ENCODE data around the gene AEN.

Gene AEN

GRCh38 chr15:88680241-88681001, 59.3 kb downstream of the AEN start:
- no peak for DNase-seq

- DNase-seq: no peak
Observed at GRCh38 chr15:88681610-88682221, 60.6 kb downstream of the AEN start.
